GM19468 (cell line): ENCODE measurements around the gene ITPRIP.

Experiments used
- ATAC-seq: cut with Tn5 transposase; IDR thresholded peaks from one replicate; pipeline ENCODE4 v1.9.1; 2021; ENCODE audit warnings: mild to moderate bottlenecking, moderate library complexity, moderate number of reproducible peaks; ENCODE audit not compliant: unreplicated experiment; ENCODE audit errors: extremely low read depth

ITPRIP gene

DNA sequence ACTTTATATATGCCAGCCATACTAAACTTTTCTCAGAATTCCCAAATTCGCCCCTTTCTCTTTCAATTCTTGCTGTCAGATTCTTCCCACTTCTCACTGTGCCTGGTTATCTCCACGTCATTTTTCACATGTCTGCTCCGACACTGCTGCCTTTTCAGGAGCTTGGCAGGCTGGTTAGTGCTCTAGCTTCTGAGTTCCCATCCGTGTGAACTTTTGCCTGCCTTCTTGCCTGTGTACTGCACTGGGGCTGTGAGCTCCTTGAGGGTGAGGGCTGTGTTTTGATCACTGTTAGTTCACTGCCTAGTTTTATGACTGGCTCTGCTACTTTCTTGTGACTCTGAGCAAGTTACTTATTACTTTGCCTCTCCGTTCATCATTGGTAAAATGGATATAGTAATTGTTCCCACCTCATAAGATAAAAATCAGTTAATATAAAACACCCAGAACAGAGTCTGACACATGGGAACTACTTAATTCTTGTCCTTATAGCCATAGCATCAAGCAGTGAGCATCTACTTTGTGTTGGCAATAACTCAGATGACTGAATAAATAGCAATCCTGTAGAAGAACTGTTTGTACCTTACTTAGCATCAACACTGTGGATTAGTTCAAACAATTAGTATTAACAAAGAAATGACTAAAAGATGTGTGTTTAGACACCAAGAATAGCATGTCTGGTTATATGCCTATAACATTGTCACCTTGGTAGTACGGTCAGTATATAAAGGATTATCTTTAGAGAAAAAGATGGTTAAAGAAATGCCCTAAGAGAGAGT is 78.1 kb downstream of the ITPRIP start:
- ATAC-seq: no peak
